Measurements from ENCODE around the gene TTC1. TPM values are rescaled to one million over a fixed set of nuclear protein-coding genes. Genes with fewer than 3 reads are reported as not detected.

The TTC1 gene
- total and polyA plus RNA-seq, 2 donors, result 58.2 to 63.7 TPM

DNA sequence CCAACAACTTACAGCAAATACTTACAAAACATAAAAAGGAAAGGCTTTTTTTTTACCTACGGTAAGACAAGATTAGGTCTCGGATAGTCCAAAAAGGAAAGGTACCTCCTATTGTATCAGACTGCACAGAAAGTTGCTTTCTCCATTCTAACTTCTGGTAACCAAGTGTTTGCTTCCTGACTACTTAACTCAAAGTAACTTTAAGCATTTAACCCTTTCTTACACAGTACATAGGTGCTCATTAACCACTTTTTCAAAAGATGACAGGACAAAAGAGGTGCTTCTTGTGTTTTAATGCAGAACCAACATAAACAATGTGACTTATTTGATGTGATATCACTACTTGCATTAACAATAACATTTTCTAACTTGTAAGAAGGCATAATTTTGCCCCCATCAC, 87.2 kb downstream of the TTC1 start:
- peaks cover 0 to 2% of the 10 kb centered on the region in 2 donors for H3K4me1 ChIP-seq (ENCODE audit: control insufficient read depth in 2 of 2, insufficient read depth in 2 of 2, low read length in 2 of 2)
- no peak overlapping the region for H3K27ac ChIP-seq (ENCODE audit: low read depth in 1 of 2, low read length in 1 of 2)

DNA sequence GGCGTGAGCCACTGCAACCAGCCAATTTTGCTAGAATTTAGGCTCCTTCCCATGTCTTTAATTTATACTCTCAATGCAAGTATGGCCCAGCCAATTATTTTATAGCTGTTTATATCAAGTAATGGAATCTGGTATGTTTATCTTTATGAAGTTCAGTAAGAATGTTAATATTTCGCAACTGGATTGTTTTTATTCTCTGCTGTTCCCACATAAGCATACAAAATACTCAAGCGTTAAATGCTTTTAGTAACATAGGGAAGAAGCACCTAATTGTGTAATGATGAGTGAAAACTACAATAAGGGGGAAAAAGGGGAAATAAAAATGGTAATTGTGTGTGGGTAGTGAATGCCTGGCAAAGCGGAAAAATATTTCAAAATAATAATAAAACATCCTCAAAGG, 89.1 kb downstream of the TTC1 start:
- Histone ChIP-seq H3K36me3 (ENCODE audit: control insufficient read depth in 2 of 2, insufficient read depth in 2 of 2, low read length in 1 of 2) (peaks cover 12 to 27% of the 10 kb centered on the region in 2 donors), H3K4me1 (ENCODE audit: control insufficient read depth in 2 of 2, insufficient read depth in 2 of 2, low read length in 2 of 2) (peaks cover 0 to 2% of the 10 kb centered on the region in 2 donors), H3K27me3 (ENCODE audit: control insufficient read depth in 2 of 2, insufficient read depth in 1 of 2, low read length in 1 of 2) (no peaks in the 10 kb centered on the region), H3K9me3 (ENCODE audit: control insufficient read depth in 2 of 2, insufficient read depth in 1 of 2, low read length in 1 of 2) (no peaks in the 10 kb centered on the region), H3K27ac (ENCODE audit: low read depth in 1 of 2, low read length in 1 of 2) (no peak overlapping the region), H3K4me3 (ENCODE audit: low read length in 2 of 2) (no peak overlapping the region)
- DNase-seq (ENCODE audit: low read depth in 6 of 9, low spot score in 9 of 9), result no peak
- WGBS, result 96% methylated on average over 4 of the region's 4 CpGs

More for the DNA sequence above, 87.2 kb downstream of the TTC1 start:
- no peak for DNase-seq (ENCODE audit: low read depth in 6 of 9, low spot score in 9 of 9)
- H3K9me3 ChIP-seq (ENCODE audit: control insufficient read depth in 2 of 2, insufficient read depth in 1 of 2, low read length in 1 of 2), result no peaks in the 10 kb centered on the region
- H3K4me3 ChIP-seq (ENCODE audit: low read length in 2 of 2), result no peak overlapping the region
- 97% methylated on average over 2 of the region's 2 CpGs for WGBS
- H3K36me3 ChIP-seq (ENCODE audit: control insufficient read depth in 2 of 2, insufficient read depth in 2 of 2, low read length in 1 of 2), result peaks cover 21 to 39% of the 10 kb centered on the region in 2 donors
- no peaks in the 10 kb centered on the region for H3K27me3 ChIP-seq (ENCODE audit: control insufficient read depth in 2 of 2, insufficient read depth in 1 of 2, low read length in 1 of 2)

DNA sequence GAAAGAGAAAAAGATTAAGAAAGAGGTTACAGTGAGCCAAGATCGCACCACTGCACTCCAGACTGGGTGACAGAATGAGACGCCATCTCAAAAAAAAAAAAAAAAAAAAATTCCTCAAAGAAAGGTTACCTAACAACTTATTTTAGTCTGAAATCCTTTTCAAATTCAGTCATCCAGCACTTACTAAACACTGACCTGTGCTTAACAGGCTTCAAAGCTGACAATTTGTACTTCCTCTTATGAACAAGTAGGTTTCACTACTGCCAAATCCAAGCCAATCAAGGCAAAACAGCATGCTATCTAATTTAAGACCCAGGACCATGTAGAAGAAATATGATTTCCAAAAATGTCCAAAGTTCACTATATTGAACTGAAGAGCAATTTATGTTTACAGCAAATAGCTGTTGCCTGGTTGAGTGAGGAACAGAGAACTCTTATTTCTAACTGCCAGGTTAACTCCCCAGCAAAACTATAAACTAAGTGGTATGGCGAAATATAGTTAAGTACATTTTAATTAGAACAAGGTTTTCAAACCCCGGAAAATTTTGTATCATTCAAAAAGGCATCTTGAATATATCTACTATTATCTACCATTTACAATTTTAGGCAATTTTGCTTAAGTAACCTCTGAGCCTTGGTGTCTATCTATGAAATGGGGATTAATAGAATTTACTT, 96.9 kb downstream of the TTC1 start:
- Histone ChIP-seq H3K27ac (ENCODE audit: low read depth in 1 of 2, low read length in 1 of 2) (no peak overlapping the region), H3K4me3 (ENCODE audit: low read length in 2 of 2) (no peak overlapping the region), H3K36me3 (ENCODE audit: control insufficient read depth in 2 of 2, insufficient read depth in 2 of 2, low read length in 1 of 2) (peaks cover 10 to 36% of the 10 kb centered on the region in 2 donors), H3K9me3 (ENCODE audit: control insufficient read depth in 2 of 2, insufficient read depth in 1 of 2, low read length in 1 of 2) (no peaks in the 10 kb centered on the region), H3K27me3 (ENCODE audit: control insufficient read depth in 2 of 2, insufficient read depth in 1 of 2, low read length in 1 of 2) (no peaks in the 10 kb centered on the region), H3K4me1 (ENCODE audit: control insufficient read depth in 2 of 2, insufficient read depth in 2 of 2, low read length in 2 of 2) (no peaks in the 10 kb centered on the region)
- WGBS, result 94% methylated on average over 4 of the region's 4 CpGs
- DNase-seq (ENCODE audit: low read depth in 6 of 9, low spot score in 9 of 9), result peak in 1 of 9 donors; percentile 17

DNA sequence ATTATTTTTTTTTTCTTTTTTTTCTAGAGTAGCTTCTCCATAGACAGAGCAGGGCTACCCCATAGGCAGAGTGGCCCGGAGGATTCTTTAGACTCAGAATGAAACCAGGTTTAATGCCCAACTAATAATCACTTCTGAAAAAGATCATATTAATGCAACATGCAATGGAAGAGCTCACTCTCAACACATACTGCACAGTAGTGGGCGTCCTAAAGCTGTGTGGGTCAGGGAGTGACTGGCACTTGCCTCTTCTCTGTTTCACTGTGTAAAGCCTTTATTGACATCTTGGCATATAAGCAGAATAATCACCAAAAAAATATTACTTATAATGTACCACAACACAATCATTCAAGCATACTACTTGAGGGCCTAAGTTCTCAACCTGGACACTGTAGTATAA, 99.2 kb downstream of the TTC1 start:
- Histone ChIP-seq H3K4me1 (ENCODE audit: control insufficient read depth in 2 of 2, insufficient read depth in 2 of 2, low read length in 2 of 2) (no peaks in the 10 kb centered on the region), H3K27me3 (ENCODE audit: control insufficient read depth in 2 of 2, insufficient read depth in 1 of 2, low read length in 1 of 2) (no peaks in the 10 kb centered on the region), H3K4me3 (ENCODE audit: low read length in 2 of 2) (no peak overlapping the region), H3K36me3 (ENCODE audit: control insufficient read depth in 2 of 2, insufficient read depth in 2 of 2, low read length in 1 of 2) (peaks cover 25 to 51% of the 10 kb centered on the region in 2 donors), H3K9me3 (ENCODE audit: control insufficient read depth in 2 of 2, insufficient read depth in 1 of 2, low read length in 1 of 2) (peaks cover 0 to 8% of the 10 kb centered on the region in 2 donors), H3K27ac (ENCODE audit: low read depth in 1 of 2, low read length in 1 of 2) (no peak overlapping the region)
- no peak for DNase-seq (ENCODE audit: low read depth in 6 of 9, low spot score in 9 of 9)
- WGBS, result 98% methylated on average over 2 of the region's 2 CpGs

Other genes with a start within 250 kb of the TTC1 start
- 0.09 TPM for gene ADRA1B, start 92.7 kb upstream of the TTC1 start, total RNA-seq
- gene ADRA1B, start 92.7 kb upstream of the TTC1 start, polyA plus RNA-seq, result 0.18 TPM
- 22.8 TPM for gene PWWP2A, start 110.3 kb downstream of the TTC1 start, total RNA-seq
- 17.0 TPM for gene PWWP2A, start 110.3 kb downstream of the TTC1 start, polyA plus RNA-seq
- 13.0 TPM for gene FABP6, start 220.4 kb downstream of the TTC1 start, total RNA-seq
- gene FABP6, start 220.4 kb downstream of the TTC1 start, polyA plus RNA-seq, result 64.3 TPM